Lower leg skin (tissue), 4 donors: ENCODE data around the gene RPL15. TPM values are rescaled to one million over a fixed set of nuclear protein-coding genes. Genes with fewer than 3 reads are reported as not detected.

Experiments used
- DNase-seq, 2 donors: peaks; one replicate each; pipeline ENCODE4 v3.0.0-alpha.2; 2019; ENCODE audit warnings: low spot score in 2 of 2
- H3K4me3 ChIP-seq: fragments of 200-600 bp; sonication (generic); 2 replicates; pipeline ENCODE4 v1.5.1; 2017; ENCODE audit warnings: mild to moderate bottlenecking, low read depth; ENCODE audit not compliant: poor library complexity, severe bottlenecking
- POLR2A ChIP-seq, 2 donors: fragments of 450-650 bp; IDR thresholded peaks; one replicate each; pipeline ENCODE4 v1.6.1; 2016 to 2017; ENCODE audit warnings: antibody characterized with exemption in 2 of 2, mild to moderate bottlenecking in 1 of 2, moderate library complexity in 1 of 2
- WGBS, 2 donors: methylation state at CpG; one replicate each; pipeline ENCODE4 v1.1.5; 2018; 5-methylcytosine and 5-hydroxymethylcytosine counted together
- intact Hi-C: fragments of 100-400 bp; cut with DNase I; formaldehyde crosslinking; loops from one replicate; pipeline ENCODE4 v1.15.0; 2023; ENCODE audit warnings: low total_unique reads
- total RNA-seq, 4 donors: library from RNA; depleted of rRNA; stranded (reverse); fragments of >200 nt; gene quantifications; one replicate each; pipeline ENCODE4 v1.1.0, GENCODE V29; 2016
- TF ChIP-seq, protein P1 (sequence below), 3 donors: fragments of 450-650 bp; IDR thresholded peaks; one replicate each; pipeline ENCODE4 v1.5.1; 2016; ENCODE audit warnings: antibody characterized with exemption in 3 of 3, mild to moderate bottlenecking in 3 of 3, moderate library complexity in 2 of 3

The RPL15 gene
- total RNA-seq, 4 donors from 2014 or later, result 2,087 to 2,833 (median 2,394) TPM

DNA sequence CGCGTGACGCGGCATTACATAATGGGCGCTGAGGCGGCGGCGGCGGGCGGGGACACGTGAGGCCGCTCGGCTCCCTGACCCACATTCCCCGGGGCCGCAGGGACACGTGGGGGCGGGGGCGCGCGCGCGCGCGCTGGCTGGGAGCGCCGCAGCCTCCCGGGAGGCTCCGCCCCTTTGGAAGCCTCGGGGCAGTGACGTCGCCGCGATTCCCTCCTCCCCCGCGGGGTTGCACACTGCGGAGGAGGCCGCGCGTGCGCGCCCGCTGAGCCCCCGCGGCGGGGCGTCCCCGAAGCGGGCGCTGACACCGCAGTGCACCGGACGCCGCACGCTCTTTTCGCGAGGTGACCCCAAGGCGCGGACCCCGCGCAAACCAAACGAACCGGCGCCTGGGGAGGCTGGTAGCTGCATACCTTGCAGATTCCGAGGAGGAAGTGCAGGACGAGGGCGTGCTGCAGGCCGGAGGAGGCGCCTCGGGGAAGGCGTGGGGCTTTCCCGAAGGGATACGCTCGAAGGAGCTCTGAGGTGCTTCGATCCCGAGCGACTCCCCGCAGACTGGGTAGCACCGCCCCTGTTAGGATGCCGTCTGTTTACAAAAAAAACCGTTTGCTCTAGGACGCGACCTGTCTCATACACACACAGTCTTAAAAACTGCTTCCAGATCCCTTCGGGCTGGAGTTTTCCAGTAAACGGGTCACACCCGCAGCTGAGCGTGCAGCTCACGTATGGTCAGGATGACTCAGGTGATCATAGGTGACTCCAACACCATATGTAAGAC lies 29.2 kb downstream of the RPL15 start:
- peak overlapping the region; percentile 51 for H3K4me3 ChIP-seq
- DNase-seq, result peak; percentile 96 to 99
- intact Hi-C loops, result no loop called here
- TF ChIP-seq, protein P1, sequence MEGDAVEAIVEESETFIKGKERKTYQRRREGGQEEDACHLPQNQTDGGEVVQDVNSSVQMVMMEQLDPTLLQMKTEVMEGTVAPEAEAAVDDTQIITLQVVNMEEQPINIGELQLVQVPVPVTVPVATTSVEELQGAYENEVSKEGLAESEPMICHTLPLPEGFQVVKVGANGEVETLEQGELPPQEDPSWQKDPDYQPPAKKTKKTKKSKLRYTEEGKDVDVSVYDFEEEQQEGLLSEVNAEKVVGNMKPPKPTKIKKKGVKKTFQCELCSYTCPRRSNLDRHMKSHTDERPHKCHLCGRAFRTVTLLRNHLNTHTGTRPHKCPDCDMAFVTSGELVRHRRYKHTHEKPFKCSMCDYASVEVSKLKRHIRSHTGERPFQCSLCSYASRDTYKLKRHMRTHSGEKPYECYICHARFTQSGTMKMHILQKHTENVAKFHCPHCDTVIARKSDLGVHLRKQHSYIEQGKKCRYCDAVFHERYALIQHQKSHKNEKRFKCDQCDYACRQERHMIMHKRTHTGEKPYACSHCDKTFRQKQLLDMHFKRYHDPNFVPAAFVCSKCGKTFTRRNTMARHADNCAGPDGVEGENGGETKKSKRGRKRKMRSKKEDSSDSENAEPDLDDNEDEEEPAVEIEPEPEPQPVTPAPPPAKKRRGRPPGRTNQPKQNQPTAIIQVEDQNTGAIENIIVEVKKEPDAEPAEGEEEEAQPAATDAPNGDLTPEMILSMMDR (IDR thresholded peaks at IDR 0.05), result no peak
- TF ChIP-seq POLR2A (IDR thresholded peaks at IDR 0.05), result no peak
- WGBS, 2 donors, result 0 to 2% methylated on average over 26 to 31 of the region's 87 CpGs

DNA sequence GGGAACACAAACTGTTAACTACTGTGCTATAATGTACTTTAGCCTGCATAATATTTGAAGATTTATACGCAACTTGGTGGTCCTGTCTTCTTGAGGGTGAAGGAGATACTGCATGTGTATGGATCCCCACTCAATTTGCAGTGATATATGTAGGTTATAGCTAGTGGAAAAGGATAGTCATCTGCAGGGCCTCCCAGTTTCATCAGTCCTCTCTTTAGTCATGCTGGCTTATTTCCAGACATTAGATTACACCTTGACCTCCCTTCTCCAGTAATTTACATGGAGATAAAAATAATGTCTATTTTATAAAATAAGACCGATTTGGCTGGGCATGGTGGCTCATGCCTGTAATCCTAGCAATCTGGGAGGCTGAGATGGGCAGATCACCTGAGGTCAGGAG lies 31.8 kb downstream of the RPL15 start:
- H3K4me3 ChIP-seq, result no peak overlapping the region
- intact Hi-C loops, result no loop called here
- TF ChIP-seq, protein P1 (IDR thresholded peaks at IDR 0.05), result no peak
- 78 to 82% methylated on average over 2 of the region's 2 CpGs for WGBS, 2 donors
- DNase-seq, result no peak

DNA sequence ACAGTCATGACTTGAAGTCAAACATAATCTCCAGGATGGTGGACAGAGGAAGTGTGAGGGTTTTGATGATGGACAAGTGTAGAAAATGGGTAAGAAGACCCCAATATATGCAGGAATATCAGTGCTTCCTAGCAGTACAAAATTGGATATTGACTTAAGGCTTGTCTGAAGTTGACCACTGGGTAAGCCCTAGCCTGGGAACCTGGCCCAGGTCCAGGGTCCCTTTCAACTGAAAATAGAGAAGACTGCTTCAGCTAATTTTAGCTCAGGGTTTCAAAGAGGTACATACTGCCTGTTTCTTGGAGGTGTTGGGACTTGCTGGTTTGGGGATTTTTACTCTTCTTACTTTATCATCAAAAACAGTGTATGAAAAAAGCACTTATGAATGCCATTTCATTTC lies 32.9 kb downstream of the RPL15 start:
- TF ChIP-seq, protein P1 (IDR thresholded peaks at IDR 0.05), result no peak
- no peak overlapping the region for H3K4me3 ChIP-seq
- no peak for DNase-seq
- intact Hi-C loops, result no loop called here

DNA sequence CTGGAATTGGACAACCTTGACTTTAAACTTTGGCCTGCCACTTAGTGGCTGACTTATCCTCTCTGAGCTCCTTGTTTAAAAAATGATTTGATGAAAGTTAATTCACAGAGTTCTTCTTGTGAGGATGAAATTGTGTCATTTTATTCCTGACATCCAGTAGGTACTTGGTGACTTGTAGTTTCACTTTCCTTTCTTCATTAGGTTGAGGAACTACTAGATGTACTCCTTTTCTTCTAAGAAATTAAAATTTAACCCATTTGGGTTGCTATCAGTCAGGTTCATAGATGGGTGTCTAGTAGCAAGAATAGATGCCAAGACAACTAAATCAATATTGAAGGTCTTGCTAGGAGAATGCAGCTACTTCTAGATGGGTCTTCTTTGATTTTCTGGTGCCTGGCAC lies 33.4 kb downstream of the RPL15 start:
- DNase-seq, result no peak
- H3K4me3 ChIP-seq, result no peak overlapping the region
- intact Hi-C loops, result no loop called here
- TF ChIP-seq, protein P1 (IDR thresholded peaks at IDR 0.05), result no peak
- TF ChIP-seq POLR2A (IDR thresholded peaks at IDR 0.05), result no peak

DNA sequence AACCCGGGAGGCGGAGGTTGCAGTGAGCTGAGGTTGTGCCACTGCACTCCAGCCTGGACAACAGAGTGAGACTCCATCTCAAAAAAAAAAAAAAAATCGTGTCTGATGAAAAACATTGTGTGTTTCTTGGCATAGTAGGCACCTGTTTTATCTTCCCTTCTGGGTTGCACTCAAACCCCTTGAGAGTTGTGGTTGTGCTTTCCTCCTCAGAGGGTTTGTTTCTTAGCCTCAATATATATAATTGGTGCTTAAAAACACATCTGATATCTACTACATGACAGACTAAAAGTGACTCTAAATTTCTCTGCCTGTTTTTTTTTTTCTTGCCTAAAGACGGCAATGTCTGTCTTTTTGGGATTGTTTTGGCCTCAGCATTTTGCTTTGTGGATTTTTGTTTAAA lies 35.7 kb downstream of the RPL15 start:
- no peak overlapping the region for H3K4me3 ChIP-seq
- WGBS, 2 donors, result 73 to 79% methylated on average over 4 of the region's 4 CpGs
- intact Hi-C loops, result no loop called here
- TF ChIP-seq, protein P1 (IDR thresholded peaks at IDR 0.05), result no peak
- no peak for TF ChIP-seq POLR2A (IDR thresholded peaks at IDR 0.05)
- DNase-seq, result no peak

DNA sequence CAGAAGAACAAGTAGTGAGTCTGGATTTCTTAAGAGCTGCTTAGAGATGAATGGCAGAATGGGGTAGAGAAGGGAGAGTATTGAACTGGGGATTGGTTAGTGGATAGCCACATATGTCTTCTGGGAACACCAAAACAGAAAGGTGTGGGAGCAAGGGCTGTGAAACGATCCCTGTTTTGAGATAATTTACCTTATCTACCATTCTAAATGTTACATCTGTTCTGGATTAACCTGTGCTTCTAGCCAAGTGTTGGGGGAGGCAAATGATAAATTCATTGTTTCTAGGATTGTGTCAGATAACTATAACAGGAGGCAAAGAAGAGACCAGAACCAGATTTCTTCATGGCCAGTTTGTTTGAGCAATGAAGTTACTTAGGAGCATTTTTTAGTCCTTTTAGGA lies 36.6 kb downstream of the RPL15 start:
- WGBS, 2 donors, result 44 to 65% methylated on average over 1 of the region's 1 CpG
- no peak overlapping the region for H3K4me3 ChIP-seq
- intact Hi-C loops, result no loop called here
- DNase-seq, result no peak
- no peak for TF ChIP-seq POLR2A (IDR thresholded peaks at IDR 0.05)
- TF ChIP-seq, protein P1 (IDR thresholded peaks at IDR 0.05), result no peak
